Prostate gland (tissue), 2 donors: ENCODE results near the gene ZNF627.

Source experiments
- POLR2A ChIP-seq: fragments of 450-650 bp; IDR thresholded peaks from one replicate; pipeline ENCODE4 v1.6.1; 2016; ENCODE audit warnings: antibody characterized with exemption, mild to moderate bottlenecking
- TF ChIP-seq, protein P1 (sequence below), 4 experiments: fragments of 200-600 bp in 2 of 4; fragments of 450-650 bp in 2 of 4; sonication (generic) in 2 of 4; IDR thresholded peaks; 1 replicate in 3 of 4; 2 replicates in 1 of 4; pipeline ENCODE4 v1.5.1; 2016 to 2019; ENCODE audit warnings: antibody characterized with exemption in 4 of 4, mild to moderate bottlenecking in 2 of 4, moderate library complexity in 2 of 4

DNA sequence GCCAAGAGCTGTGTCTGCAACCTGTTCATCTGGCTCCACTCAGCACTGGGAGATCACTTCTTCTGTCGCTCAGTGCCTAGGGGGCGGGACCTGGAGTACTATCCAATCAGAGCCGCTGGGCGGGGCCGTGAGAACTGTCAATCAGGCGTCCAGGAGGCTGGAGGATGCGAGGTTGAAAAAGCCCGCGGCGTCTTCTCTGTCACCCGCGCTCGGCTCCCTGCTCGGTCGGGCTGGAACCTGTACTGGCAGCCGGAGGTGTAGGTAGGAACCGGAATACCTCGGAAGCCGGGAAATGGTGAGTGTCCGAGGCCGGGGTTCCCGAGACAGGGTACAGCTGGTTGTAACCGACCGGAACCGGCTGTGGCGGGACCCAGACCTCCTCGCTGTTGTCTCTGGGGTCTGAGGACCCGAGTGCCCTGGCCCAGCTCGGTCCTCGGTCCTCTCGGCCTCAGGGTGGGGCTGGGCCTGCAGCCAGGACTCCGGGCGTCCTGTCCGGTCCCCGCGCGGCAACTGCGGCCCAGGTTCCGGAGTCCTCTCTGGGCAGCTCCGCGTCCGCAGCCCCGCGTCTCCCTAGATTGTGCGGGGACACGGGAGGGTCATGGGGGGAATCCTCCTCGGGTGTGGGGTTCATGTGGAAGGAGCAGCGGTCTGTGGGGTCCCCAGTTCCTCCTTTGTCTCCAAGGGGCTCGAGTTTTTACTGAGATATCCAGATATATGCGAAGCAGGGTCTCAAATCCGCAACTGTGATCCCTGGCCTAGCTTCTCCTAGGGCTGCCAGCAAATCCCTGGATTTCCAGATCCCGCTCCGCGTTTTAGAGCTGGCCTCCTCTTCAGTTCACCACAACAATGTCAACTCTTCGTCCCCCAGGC, 42.6 kb downstream of the ZNF627 start:
- TF ChIP-seq, protein P1, sequence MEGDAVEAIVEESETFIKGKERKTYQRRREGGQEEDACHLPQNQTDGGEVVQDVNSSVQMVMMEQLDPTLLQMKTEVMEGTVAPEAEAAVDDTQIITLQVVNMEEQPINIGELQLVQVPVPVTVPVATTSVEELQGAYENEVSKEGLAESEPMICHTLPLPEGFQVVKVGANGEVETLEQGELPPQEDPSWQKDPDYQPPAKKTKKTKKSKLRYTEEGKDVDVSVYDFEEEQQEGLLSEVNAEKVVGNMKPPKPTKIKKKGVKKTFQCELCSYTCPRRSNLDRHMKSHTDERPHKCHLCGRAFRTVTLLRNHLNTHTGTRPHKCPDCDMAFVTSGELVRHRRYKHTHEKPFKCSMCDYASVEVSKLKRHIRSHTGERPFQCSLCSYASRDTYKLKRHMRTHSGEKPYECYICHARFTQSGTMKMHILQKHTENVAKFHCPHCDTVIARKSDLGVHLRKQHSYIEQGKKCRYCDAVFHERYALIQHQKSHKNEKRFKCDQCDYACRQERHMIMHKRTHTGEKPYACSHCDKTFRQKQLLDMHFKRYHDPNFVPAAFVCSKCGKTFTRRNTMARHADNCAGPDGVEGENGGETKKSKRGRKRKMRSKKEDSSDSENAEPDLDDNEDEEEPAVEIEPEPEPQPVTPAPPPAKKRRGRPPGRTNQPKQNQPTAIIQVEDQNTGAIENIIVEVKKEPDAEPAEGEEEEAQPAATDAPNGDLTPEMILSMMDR (IDR thresholded peaks at IDR 0.05) = no peak
- no peak for TF ChIP-seq POLR2A
